ENCODE results near the gene DCLK2.

DCLK2 gene

GRCh38 chr4:150141756-150142155 is 63.5 kb downstream of the DCLK2 start:
- DNase-seq (ENCODE audit: low read depth): no peak
- no peak overlapping the region for H3K4me3 ChIP-seq (replicated peaks; ENCODE audit: low read depth, low read length)
- no peak for TF ChIP-seq CTCF (IDR thresholded peaks at IDR 0.05; ENCODE audit: low read length, missing control alignments)

GRCh38 chr4:150142831-150143230 is 64.6 kb downstream of the DCLK2 start:
- DNase-seq (ENCODE audit: low read depth): no peak
- TF ChIP-seq CTCF (IDR thresholded peaks at IDR 0.05; ENCODE audit: low read length, missing control alignments): no peak
- H3K4me3 ChIP-seq (replicated peaks; ENCODE audit: low read depth, low read length): no peak overlapping the region

- DNase-seq (ENCODE audit: low read depth): no peak
- TF ChIP-seq CTCF (IDR thresholded peaks at IDR 0.05; ENCODE audit: low read length, missing control alignments): peak; percentile 25
- H3K4me3 ChIP-seq (replicated peaks; ENCODE audit: low read depth, low read length): no peak overlapping the region
Observed at GRCh38 chr4:150145090-150145945, 67.1 kb downstream of the DCLK2 start.

- no peak for TF ChIP-seq CTCF (IDR thresholded peaks at IDR 0.05; ENCODE audit: low read length, missing control alignments)
- H3K4me3 ChIP-seq (replicated peaks; ENCODE audit: low read depth, low read length): no peak overlapping the region
- no peak for DNase-seq (ENCODE audit: low read depth)
Observed at GRCh38 chr4:150145946-150146340, 67.7 kb downstream of the DCLK2 start.

GRCh38 chr4:150149381-150149780 is 71.1 kb downstream of the DCLK2 start:
- no peak for TF ChIP-seq CTCF (IDR thresholded peaks at IDR 0.05; ENCODE audit: low read length, missing control alignments)
- DNase-seq (ENCODE audit: low read depth): peak; percentile 49
- H3K4me3 ChIP-seq (replicated peaks; ENCODE audit: low read depth, low read length): no peak overlapping the region

- no peak for DNase-seq (ENCODE audit: low read depth)
- TF ChIP-seq CTCF (IDR thresholded peaks at IDR 0.05; ENCODE audit: low read length, missing control alignments): no peak
- H3K4me3 ChIP-seq (replicated peaks; ENCODE audit: low read depth, low read length): no peak overlapping the region
Observed at GRCh38 chr4:150150629-150151062, 72.4 kb downstream of the DCLK2 start.

- peak; percentile 83 for DNase-seq (ENCODE audit: low read depth)
- no peak overlapping the region for H3K4me3 ChIP-seq (replicated peaks; ENCODE audit: low read depth, low read length)
- TF ChIP-seq CTCF (IDR thresholded peaks at IDR 0.05; ENCODE audit: low read length, missing control alignments): no peak
Observed at GRCh38 chr4:150152766-150153165, 74.5 kb downstream of the DCLK2 start.

Measured in fibroblast of pulmonary artery (primary cell).